Measurements from ENCODE around the gene CD2AP.

- TF ChIP-seq, protein P1, sequence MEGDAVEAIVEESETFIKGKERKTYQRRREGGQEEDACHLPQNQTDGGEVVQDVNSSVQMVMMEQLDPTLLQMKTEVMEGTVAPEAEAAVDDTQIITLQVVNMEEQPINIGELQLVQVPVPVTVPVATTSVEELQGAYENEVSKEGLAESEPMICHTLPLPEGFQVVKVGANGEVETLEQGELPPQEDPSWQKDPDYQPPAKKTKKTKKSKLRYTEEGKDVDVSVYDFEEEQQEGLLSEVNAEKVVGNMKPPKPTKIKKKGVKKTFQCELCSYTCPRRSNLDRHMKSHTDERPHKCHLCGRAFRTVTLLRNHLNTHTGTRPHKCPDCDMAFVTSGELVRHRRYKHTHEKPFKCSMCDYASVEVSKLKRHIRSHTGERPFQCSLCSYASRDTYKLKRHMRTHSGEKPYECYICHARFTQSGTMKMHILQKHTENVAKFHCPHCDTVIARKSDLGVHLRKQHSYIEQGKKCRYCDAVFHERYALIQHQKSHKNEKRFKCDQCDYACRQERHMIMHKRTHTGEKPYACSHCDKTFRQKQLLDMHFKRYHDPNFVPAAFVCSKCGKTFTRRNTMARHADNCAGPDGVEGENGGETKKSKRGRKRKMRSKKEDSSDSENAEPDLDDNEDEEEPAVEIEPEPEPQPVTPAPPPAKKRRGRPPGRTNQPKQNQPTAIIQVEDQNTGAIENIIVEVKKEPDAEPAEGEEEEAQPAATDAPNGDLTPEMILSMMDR (IDR thresholded peaks at IDR 0.05), result no peak
- TF ChIP-seq POLR2A (IDR thresholded peaks at IDR 0.05), result no peak
Observed at GRCh38 chr6:47490676-47491075, 13.1 kb downstream of the CD2AP start.
